Loucy (cell line): ENCODE data around the gene TSPO2.

Experiments used
- H2AFZ ChIP-seq: fragments of 200-600 bp; sonication (generic); 2 replicates; pipeline ENCODE4 v1.6.0; 2016; ENCODE audit warnings: antibody characterized with exemption, mild to moderate bottlenecking, low read length, moderate library complexity
- H3F3A ChIP-seq: fragments of 200-600 bp; 2 replicates; pipeline ENCODE4 v1.6.0; 2016; ENCODE audit warnings: antibody characterized with exemption, low read depth, mild to moderate bottlenecking
- H3K27me3 ChIP-seq: fragments of 200-600 bp; sonication (generic); 2 replicates; pipeline ENCODE4 v1.6.1; 2014; ENCODE audit warnings: low read length, mild to moderate bottlenecking; ENCODE audit not compliant: insufficient read depth, poor library complexity, severe bottlenecking
- H3K36me3 ChIP-seq: fragments of 200-600 bp; sonication (generic); 2 replicates; pipeline ENCODE4 v1.6.1; 2016; ENCODE audit warnings: low read length; ENCODE audit not compliant: insufficient read depth
- H3K4me1 ChIP-seq: fragments of 200-600 bp; sonication (generic); 2 replicates; pipeline ENCODE4 v1.5.1; 2014; ENCODE audit warnings: low read length, mild to moderate bottlenecking; ENCODE audit not compliant: insufficient read depth, poor library complexity, severe bottlenecking
- H3K4me2 ChIP-seq: fragments of 200-600 bp; sonication (generic); 2 replicates; pipeline ENCODE4 v1.6.0; 2014; ENCODE audit warnings: antibody characterized with exemption, low read length, low read depth, mild to moderate bottlenecking; ENCODE audit not compliant: poor library complexity, severe bottlenecking
- H3K4me3 ChIP-seq: fragments of 200-600 bp; sonication (generic); 2 replicates; pipeline ENCODE4 v1.5.1; 2014; ENCODE audit warnings: low read length, mild to moderate bottlenecking, mixed read lengths; ENCODE audit not compliant: poor library complexity, severe bottlenecking
- H3K79me2 ChIP-seq: fragments of 200-600 bp; sonication (generic); 2 replicates; pipeline ENCODE4 v1.6.1; 2014; ENCODE audit warnings: low read length; ENCODE audit not compliant: insufficient read depth
- H3K9ac ChIP-seq: fragments of 200-600 bp; sonication (generic); 2 replicates; pipeline ENCODE4 v1.6.0; 2014; ENCODE audit warnings: mild to moderate bottlenecking, low read depth, low read length, moderate library complexity; ENCODE audit not compliant: poor library complexity, severe bottlenecking
- H3K9me2 ChIP-seq: fragments of 200-600 bp; sonication (generic); replicated peaks from 2 replicates; pipeline ENCODE4 v1.6.1; 2016; ENCODE audit warnings: low read depth, low read length, mixed read lengths
- H3K9me3 ChIP-seq: fragments of 200-600 bp; sonication (generic); 2 replicates; pipeline ENCODE4 v1.6.1; 2014; ENCODE audit warnings: mild to moderate bottlenecking, antibody characterized with exemption, low read length, low read depth; ENCODE audit not compliant: insufficient read depth
- H4K20me1 ChIP-seq: fragments of 200-600 bp; sonication (generic); 2 replicates; pipeline ENCODE4 v1.6.0; 2014; ENCODE audit warnings: antibody characterized with exemption, low read length, mild to moderate bottlenecking; ENCODE audit not compliant: insufficient read depth, poor library complexity, severe bottlenecking
- CTCF ChIP-seq: fragments of 200-600 bp; sonication (generic); conservative IDR thresholded peaks from 2 replicates; pipeline ENCODE4 v1.5.1; 2014; ENCODE audit warnings: mild to moderate bottlenecking, antibody characterized with exemption, low read length
- EZH2phosphoT487 ChIP-seq: fragments of 200-600 bp; IDR thresholded peaks from 2 replicates; pipeline ENCODE4 v1.6.1; 2018; ENCODE audit warnings: antibody characterized with exemption, mild to moderate bottlenecking, moderate library complexity, borderline replicate concordance

Gene TSPO2, protein sequence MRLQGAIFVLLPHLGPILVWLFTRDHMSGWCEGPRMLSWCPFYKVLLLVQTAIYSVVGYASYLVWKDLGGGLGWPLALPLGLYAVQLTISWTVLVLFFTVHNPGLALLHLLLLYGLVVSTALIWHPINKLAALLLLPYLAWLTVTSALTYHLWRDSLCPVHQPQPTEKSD

DNA sequence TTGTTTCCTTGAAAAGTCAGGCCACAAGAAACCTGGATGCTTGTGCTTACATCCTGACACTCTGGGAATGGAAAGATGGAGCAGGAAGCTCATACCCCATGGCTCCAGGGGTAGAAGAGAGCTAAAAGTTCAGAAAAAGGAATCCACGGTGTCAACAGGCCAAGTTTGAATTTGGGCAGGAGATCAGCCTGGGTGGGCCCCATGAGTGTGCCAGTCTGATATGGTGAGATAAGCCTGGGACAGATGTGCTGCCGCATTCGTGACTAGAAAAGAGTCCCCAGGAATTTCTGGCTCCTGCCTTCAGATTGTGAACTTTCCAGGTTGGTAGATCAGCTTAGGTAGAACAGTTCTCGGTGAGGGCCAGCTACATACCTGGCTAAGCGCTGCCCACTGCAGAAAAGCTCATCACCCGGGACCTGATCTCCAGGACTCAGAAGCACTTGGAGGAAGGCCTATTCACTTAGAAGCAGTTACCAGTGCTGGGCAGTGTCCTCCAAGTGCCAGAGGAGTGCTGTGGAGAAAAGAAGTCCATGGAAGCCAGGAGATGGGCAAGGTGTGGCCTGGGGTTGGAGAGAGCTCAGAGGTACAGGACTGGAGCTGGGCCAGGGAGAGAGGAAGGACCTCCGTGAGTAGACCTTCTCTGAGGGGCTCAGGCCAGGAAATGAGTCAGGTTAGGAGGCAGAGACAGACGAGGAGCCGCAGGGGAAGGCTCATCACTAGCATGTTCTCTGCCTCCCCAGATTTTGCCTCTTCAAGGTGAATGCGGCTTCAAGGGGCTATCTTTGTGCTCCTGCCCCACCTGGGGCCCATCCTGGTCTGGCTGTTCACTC lies at the start of gene TSPO2:
Gene TSPO2 (plus strand): TSS at position 242 of the 830 bp plus-strand sequence. CDS start 519 bp downstream, at position 761.
- no peak within 1 kb of the TSS for H2AFZ ChIP-seq
- H3K36me3 ChIP-seq, result no peaks in the 10 kb centered on the region
- no peak within 1 kb of the TSS for H3K4me3 ChIP-seq
- no peak within 1 kb of the TSS for H3K4me2 ChIP-seq
- H3K9me2 ChIP-seq, result no peaks in the 10 kb centered on the region
- H3K9me3 ChIP-seq, result no peaks in the 10 kb centered on the region
- no peak within 1 kb of the TSS for H3K9ac ChIP-seq
- H3K4me1 ChIP-seq, result peaks cover 10% of the 10 kb centered on the region
- no peaks in the 10 kb centered on the region for H3F3A ChIP-seq
- TF ChIP-seq EZH2phosphoT487, result no peak
- TF ChIP-seq CTCF, result no peak
- H3K27me3 ChIP-seq, result no peaks in the 10 kb centered on the region
- no peaks in the 10 kb centered on the region for H4K20me1 ChIP-seq
- no peaks in the 10 kb centered on the region for H3K79me2 ChIP-seq

DNA sequence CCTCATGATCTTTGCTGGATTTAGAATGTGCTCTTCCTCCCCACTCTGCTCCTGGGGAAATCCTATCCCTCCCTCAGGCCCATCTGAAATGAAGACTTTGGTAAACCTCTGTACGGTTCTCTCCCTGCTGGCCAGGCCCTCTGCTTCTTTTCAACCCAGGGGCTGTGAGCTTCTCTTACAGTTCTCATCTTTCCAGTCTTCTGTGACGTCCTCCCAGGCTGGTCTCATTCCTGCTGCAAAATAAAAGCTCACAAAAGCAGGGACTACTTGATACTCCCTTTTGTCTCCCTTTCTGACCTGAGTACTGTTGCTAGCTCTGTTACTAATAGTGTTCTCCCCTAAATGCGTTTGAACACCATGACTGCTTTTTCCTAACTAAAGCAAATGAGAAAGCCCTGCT lies 49.5 kb upstream of the TSPO2 start:
- Histone ChIP-seq H3K36me3 (no peaks in the 10 kb centered on the region), H3K9ac (no peak overlapping the region), H3F3A (no peaks in the 10 kb centered on the region), H3K4me1 (no peaks in the 10 kb centered on the region), H3K4me2 (no peak overlapping the region), H2AFZ (no peak overlapping the region), H3K27me3 (peaks cover 18% of the 10 kb centered on the region), H3K9me3 (no peaks in the 10 kb centered on the region), H4K20me1 (no peaks in the 10 kb centered on the region), H3K79me2 (no peaks in the 10 kb centered on the region), H3K9me2 (no peaks in the 10 kb centered on the region), H3K4me3 (no peak overlapping the region)
- no peak for TF ChIP-seq CTCF
- TF ChIP-seq EZH2phosphoT487, result no peak

- no peak for TF ChIP-seq CTCF
- TF ChIP-seq EZH2phosphoT487, result no peak
- Histone ChIP-seq H3K9ac (no peak overlapping the region), H3K9me2 (no peaks in the 10 kb centered on the region), H4K20me1 (no peaks in the 10 kb centered on the region), H3K36me3 (no peaks in the 10 kb centered on the region), H3K4me1 (no peaks in the 10 kb centered on the region), H3F3A (no peaks in the 10 kb centered on the region), H3K9me3 (no peaks in the 10 kb centered on the region), H3K27me3 (peaks cover 15% of the 10 kb centered on the region), H3K79me2 (no peaks in the 10 kb centered on the region), H3K4me3 (no peak overlapping the region), H2AFZ (no peak overlapping the region), H3K4me2 (no peak overlapping the region)
These were observed 45.6 kb upstream of the TSPO2 start for GRCh38 chr6:40996591-40997233.
